Measurements from ENCODE around the gene LYRM4.

Gene LYRM4

GRCh38 chr6:5108536-5109150 is 152.1 kb downstream of the LYRM4 start:
- no peak for TF ChIP-seq CTCF (conservative IDR thresholded peaks at IDR 0.05)
- peak overlapping the region; percentile 81 for H3K27ac ChIP-seq

- TF ChIP-seq CTCF (conservative IDR thresholded peaks at IDR 0.05): no peak
- peak overlapping the region; percentile 81 for H3K27ac ChIP-seq
Observed at GRCh38 chr6:5108068-5108467, 152.7 kb downstream of the LYRM4 start.

GRCh38 chr6:5107341-5107740 is 153.4 kb downstream of the LYRM4 start:
- H3K27ac ChIP-seq: peak overlapping the region; percentile 81
- TF ChIP-seq CTCF (conservative IDR thresholded peaks at IDR 0.05): no peak

GRCh38 chr6:5105146-5105545 is 155.6 kb downstream of the LYRM4 start:
- no peak for TF ChIP-seq CTCF (conservative IDR thresholded peaks at IDR 0.05)
- H3K27ac ChIP-seq: no peak overlapping the region

- no peak for TF ChIP-seq CTCF (conservative IDR thresholded peaks at IDR 0.05)
- no peak overlapping the region for H3K27ac ChIP-seq
Observed at GRCh38 chr6:5104667-5105066, 156.1 kb downstream of the LYRM4 start.

- TF ChIP-seq CTCF (conservative IDR thresholded peaks at IDR 0.05): no peak
- no peak overlapping the region for H3K27ac ChIP-seq
Observed at GRCh38 chr6:5103250-5103649, 157.5 kb downstream of the LYRM4 start.

GRCh38 chr6:5102267-5102970 is 158.3 kb downstream of the LYRM4 start:
- TF ChIP-seq CTCF (conservative IDR thresholded peaks at IDR 0.05): no peak
- no peak overlapping the region for H3K27ac ChIP-seq

All from VCaP (cell line).